Lung (tissue), 12 donors: ENCODE results near the gene EIF4G2. TPM values are rescaled to one million over a fixed set of nuclear protein-coding genes. Genes with fewer than 3 reads are reported as not detected.

ENCODE experiments used
- ATAC-seq: fragments of 200-7000 bp; cut with Tn5 transposase; one replicate; pipeline ENCODE4 v1.9.1; 2020; ENCODE audit warnings: moderate number of reproducible peaks; ENCODE audit not compliant: insufficient read depth, low FRiP score
- DNase-seq, 3 donors: peaks; one replicate each; pipeline ENCODE4 v3.0.0-alpha.2; 2013 to 2017
- H3K27ac ChIP-seq, 2 donors: one replicate each; pipeline ENCODE4 v1.5.1; 2013; ENCODE audit warnings: mild to moderate bottlenecking in 2 of 2, moderate library complexity in 2 of 2, control low read depth in 1 of 2, inconsistent platforms in 1 of 2, low read depth in 1 of 2, low read length in 1 of 2
- H3K27me3 ChIP-seq, 3 donors: one replicate each; pipeline ENCODE4 v1.5.1; 2013; ENCODE audit warnings: low read length in 2 of 3; ENCODE audit not compliant: control insufficient read depth in 3 of 3, insufficient read depth in 3 of 3
- H3K36me3 ChIP-seq, 4 donors: one replicate each; pipeline ENCODE4 v1.5.1; 2013; ENCODE audit warnings: low read length in 4 of 4, mild to moderate bottlenecking in 1 of 4, moderate library complexity in 1 of 4; ENCODE audit not compliant: control insufficient read depth in 4 of 4, insufficient read depth in 4 of 4
- H3K4me1 ChIP-seq, 5 donors: one replicate each; pipeline ENCODE4 v1.5.1; 2013; ENCODE audit warnings: low read length in 5 of 5, mild to moderate bottlenecking in 2 of 5, moderate library complexity in 1 of 5; ENCODE audit not compliant: control insufficient read depth in 5 of 5, insufficient read depth in 5 of 5
- H3K4me3 ChIP-seq: one replicate; pipeline ENCODE4 v1.5.1; 2013; ENCODE audit warnings: mild to moderate bottlenecking, control low read depth, moderate library complexity
- H3K9ac ChIP-seq, 2 donors: one replicate each; pipeline ENCODE4 v1.5.1; 2013; ENCODE audit warnings: low read length in 2 of 2, control low read depth in 1 of 2; ENCODE audit not compliant: insufficient read depth in 1 of 2
- H3K9me3 ChIP-seq, 4 donors: one replicate each; pipeline ENCODE4 v1.5.1; 2013; ENCODE audit warnings: low read length in 3 of 4, mild to moderate bottlenecking in 1 of 4, moderate library complexity in 1 of 4; ENCODE audit not compliant: control insufficient read depth in 4 of 4, insufficient read depth in 3 of 4
- WGBS, 2 donors: extraction: QIAGEN DNeasy Blood & Tissue Kit; methylation state at CpG; one replicate each; pipeline ENCODE4 v1.1.7; 2013; 5-methylcytosine and 5-hydroxymethylcytosine counted together
- polyA plus RNA-seq, 2 donors: library from polyadenylated mRNA; stranded (reverse); fragments of 200-250 nt; gene quantifications; one replicate each; pipeline ENCODE4 v1.2.1, GENCODE V29; 2013
- total RNA-seq, 2 donors: library from RNA; depleted of rRNA in 1 of 2; stranded (reverse); fragments of >200 nt in 1 of 2; gene quantifications; one replicate each; pipeline ENCODE4 v1.2.1, GENCODE V29; 2014 to 2021
- TF ChIP-seq, protein P1 (sequence below): IDR thresholded peaks from 2 replicates; pipeline ENCODE4 v1.5.1; 2012; ENCODE audit warnings: mild to moderate bottlenecking; ENCODE audit errors: control extremely low read depth, extremely low read depth
- donor health status: control.
- donor health status: control.
- donor health status: Bipolar disorder and iron deficiency.
- donor health status: healthy.
- donor health status: DM: yes; HTN: yes; CAD: no.

EIF4G2 gene
- total and polyA plus RNA-seq, 4 donors = 189 to 932 (median 538) TPM

DNA sequence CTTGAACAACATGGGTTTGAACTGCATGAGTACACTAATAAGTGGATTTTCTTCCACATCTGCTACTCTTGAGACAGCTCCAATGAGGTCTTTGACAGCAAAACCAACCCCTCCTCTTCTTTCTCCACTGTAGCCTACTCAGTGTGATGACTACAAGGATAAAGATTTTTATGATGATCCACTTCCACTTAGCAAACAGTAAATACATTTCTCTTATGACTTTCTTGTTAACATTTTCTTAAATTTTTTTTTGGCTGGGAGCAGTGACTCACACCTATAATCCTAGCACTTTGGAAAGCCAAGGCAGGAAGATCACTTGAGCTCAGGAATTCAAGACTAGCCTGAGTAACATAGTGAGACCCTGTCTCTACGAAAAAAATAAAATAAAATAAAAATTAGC is 9.9 kb upstream of the EIF4G2 start:
- Histone ChIP-seq H3K4me3 (no peak overlapping the region), H3K36me3 (no peaks in the 10 kb centered on the region), H3K9me3 (no peaks in the 10 kb centered on the region), H3K9ac (no peak overlapping the region), H3K27ac (no peak overlapping the region), H3K27me3 (no peaks in the 10 kb centered on the region), H3K4me1 (peaks cover 0 to 8% (median 0%) of the 10 kb centered on the region in 5 donors)
- WGBS, 2 donors = 86 to 96% methylated on average over 1 of the region's 1 CpG
- ATAC-seq (no peak), DNase-seq (no peak)
- TF ChIP-seq, protein P1, sequence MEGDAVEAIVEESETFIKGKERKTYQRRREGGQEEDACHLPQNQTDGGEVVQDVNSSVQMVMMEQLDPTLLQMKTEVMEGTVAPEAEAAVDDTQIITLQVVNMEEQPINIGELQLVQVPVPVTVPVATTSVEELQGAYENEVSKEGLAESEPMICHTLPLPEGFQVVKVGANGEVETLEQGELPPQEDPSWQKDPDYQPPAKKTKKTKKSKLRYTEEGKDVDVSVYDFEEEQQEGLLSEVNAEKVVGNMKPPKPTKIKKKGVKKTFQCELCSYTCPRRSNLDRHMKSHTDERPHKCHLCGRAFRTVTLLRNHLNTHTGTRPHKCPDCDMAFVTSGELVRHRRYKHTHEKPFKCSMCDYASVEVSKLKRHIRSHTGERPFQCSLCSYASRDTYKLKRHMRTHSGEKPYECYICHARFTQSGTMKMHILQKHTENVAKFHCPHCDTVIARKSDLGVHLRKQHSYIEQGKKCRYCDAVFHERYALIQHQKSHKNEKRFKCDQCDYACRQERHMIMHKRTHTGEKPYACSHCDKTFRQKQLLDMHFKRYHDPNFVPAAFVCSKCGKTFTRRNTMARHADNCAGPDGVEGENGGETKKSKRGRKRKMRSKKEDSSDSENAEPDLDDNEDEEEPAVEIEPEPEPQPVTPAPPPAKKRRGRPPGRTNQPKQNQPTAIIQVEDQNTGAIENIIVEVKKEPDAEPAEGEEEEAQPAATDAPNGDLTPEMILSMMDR = no peak

DNA sequence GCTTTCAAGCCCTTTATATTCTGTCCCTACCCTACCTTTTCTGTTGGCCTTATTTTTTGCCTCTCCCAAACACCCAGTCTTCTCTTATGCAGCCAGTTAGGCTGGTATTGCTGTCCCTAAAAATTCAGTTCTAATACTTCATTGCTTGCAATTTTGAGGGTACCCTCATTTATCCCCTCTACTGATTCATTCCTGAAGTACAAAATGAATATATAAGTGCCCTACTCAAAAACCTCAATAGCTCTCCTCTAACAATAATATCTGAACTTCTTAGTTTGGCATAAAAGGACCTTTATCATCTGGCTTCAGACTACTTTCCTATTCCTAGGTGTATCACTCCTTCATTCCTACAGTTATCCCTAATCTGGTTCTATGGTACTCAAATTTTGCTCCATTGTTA is 5.2 kb upstream of the EIF4G2 start:
- H3K9ac ChIP-seq = no peak overlapping the region
- no peaks in the 10 kb centered on the region for H3K36me3 ChIP-seq
- H3K9me3 ChIP-seq = no peaks in the 10 kb centered on the region
- ATAC-seq = no peak
- H3K4me3 ChIP-seq = no peak overlapping the region
- H3K27ac ChIP-seq = no peak overlapping the region
- TF ChIP-seq, protein P1 = no peak
- DNase-seq = no peak
- peaks cover 0 to 4% (median 0%) of the 10 kb centered on the region in 5 donors for H3K4me1 ChIP-seq
- H3K27me3 ChIP-seq = no peaks in the 10 kb centered on the region

DNA sequence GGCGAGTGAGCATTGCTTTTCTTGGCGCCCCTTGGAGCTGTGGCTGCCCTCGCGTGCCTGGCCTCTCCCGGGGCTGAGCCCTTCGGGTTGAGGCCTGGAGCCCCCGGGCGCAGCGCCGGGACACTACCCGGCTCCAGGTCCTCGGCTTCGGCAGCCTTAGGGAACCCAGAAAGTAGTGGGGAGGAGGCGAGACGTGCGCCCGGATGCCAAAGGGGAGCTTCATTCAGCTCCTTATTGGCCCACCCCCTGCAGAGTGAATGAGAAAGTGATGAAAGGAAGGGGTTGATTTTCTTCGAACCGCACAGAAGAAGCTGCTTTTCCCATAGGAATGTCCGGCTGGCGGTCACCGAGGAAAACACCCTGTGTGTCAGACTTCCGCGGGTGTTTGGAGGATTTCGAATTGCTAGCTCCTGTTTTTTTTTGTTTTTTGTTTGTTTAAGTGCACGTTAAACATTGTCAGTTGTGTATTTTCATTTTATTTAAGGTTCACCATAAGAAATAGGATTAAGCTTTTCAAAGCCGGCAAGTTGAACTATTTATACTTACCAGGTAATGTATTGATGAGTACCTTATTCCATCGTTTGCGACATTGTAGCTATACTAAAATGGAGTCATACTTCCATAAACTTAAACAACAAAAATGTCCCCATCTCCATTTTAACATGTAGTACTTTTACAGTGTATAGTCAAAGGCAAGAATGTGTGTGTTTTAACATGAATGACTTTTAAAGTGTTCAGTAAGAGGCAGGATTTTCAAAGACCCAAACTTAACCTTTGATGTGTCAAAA is 841 bp upstream of the EIF4G2 start:
- peak overlapping the region; percentile 30 for H3K4me3 ChIP-seq
- H3K9ac ChIP-seq = peak overlapping the region; percentile 85 to 99
- 2 to 3% methylated on average over 29 of the region's 29 CpGs for WGBS, 2 donors
- no peaks in the 10 kb centered on the region for H3K9me3 ChIP-seq
- H3K27ac ChIP-seq = peak overlapping the region; percentile 98 to 99
- DNase-seq (peak in 2 of 3 donors; percentile 74 to 75), ATAC-seq (peak; percentile 7)
- no peaks in the 10 kb centered on the region for H3K27me3 ChIP-seq
- H3K36me3 ChIP-seq = peaks cover 12 to 37% (median 22%) of the 10 kb centered on the region in 4 donors
- TF ChIP-seq, protein P1 = no peak
- H3K4me1 ChIP-seq = peaks cover 2 to 27% (median 17%) of the 10 kb centered on the region in 5 donors
